PFSK-1 (cell line): Measurements from ENCODE around the gene TP53BP2.

Source experiments
- POLR2AphosphoS5 ChIP-seq: IDR thresholded peaks from 2 replicates; pipeline ENCODE4 v1.6.1; 2012; ENCODE audit warnings: low read depth, mild to moderate bottlenecking, control low read depth, low read length, moderate library complexity
- SIN3A ChIP-seq: IDR thresholded peaks from 2 replicates; pipeline ENCODE4 v1.6.1; 2012; ENCODE audit warnings: mild to moderate bottlenecking, low read length, moderate library complexity, borderline replicate concordance; ENCODE audit not compliant: insufficient read depth
- TAF1 ChIP-seq: IDR thresholded peaks from 2 replicates; pipeline ENCODE4 v1.6.1; 2012; ENCODE audit warnings: low read length, control low read depth, borderline replicate concordance; ENCODE audit not compliant: insufficient read depth
- TF ChIP-seq, protein P1 (sequence below), 2 experiments: IDR thresholded peaks; 2 replicates each; pipeline versions ENCODE4 v1.6.1 to v1.8.0; 2011 to 2012; ENCODE audit warnings: low read depth in 2 of 2, low read length in 2 of 2, control low read depth in 1 of 2, inconsistent platforms in 1 of 2, mild to moderate bottlenecking in 1 of 2, moderate library complexity in 1 of 2; ENCODE audit not compliant: insufficient read depth in 1 of 2

DNA sequence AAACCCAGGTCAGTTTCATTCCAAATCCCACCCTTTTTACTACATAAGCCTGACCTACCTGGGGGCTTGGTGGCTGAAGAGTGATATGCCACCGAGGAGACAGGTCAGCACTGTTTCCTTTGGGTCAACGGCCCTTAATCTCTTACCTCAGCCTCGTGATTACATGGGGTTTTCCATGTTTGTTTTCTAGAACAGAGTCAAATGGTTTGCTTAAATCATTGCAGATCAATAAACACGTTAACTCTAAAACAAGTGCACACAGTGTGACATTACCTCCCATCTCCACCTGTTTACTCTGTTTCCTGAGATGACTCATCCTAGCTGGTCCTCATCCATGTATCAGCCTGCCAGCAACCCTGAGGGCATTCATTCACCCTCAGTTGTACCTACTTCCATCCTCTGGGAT lies 40.8 kb upstream of the TP53BP2 start:
- TF ChIP-seq TAF1 = no peak
- TF ChIP-seq SIN3A = no peak
- TF ChIP-seq, protein P1, sequence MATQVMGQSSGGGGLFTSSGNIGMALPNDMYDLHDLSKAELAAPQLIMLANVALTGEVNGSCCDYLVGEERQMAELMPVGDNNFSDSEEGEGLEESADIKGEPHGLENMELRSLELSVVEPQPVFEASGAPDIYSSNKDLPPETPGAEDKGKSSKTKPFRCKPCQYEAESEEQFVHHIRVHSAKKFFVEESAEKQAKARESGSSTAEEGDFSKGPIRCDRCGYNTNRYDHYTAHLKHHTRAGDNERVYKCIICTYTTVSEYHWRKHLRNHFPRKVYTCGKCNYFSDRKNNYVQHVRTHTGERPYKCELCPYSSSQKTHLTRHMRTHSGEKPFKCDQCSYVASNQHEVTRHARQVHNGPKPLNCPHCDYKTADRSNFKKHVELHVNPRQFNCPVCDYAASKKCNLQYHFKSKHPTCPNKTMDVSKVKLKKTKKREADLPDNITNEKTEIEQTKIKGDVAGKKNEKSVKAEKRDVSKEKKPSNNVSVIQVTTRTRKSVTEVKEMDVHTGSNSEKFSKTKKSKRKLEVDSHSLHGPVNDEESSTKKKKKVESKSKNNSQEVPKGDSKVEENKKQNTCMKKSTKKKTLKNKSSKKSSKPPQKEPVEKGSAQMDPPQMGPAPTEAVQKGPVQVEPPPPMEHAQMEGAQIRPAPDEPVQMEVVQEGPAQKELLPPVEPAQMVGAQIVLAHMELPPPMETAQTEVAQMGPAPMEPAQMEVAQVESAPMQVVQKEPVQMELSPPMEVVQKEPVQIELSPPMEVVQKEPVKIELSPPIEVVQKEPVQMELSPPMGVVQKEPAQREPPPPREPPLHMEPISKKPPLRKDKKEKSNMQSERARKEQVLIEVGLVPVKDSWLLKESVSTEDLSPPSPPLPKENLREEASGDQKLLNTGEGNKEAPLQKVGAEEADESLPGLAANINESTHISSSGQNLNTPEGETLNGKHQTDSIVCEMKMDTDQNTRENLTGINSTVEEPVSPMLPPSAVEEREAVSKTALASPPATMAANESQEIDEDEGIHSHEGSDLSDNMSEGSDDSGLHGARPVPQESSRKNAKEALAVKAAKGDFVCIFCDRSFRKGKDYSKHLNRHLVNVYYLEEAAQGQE (IDR thresholded peaks at IDR 0.05; ENCODE audit: insufficient read depth in 1 of 2, low read depth in 2 of 2, low read length in 2 of 2) = no peak
- TF ChIP-seq POLR2AphosphoS5 = no peak
